GM18511 (cell line): ENCODE data around the gene PHEX.
"Not testable (repeated sequence)": the region's sequence is repeated elsewhere in the genome, so short reads cannot be mapped to it uniquely, and the experiment has no call there.

Experiments
- ATAC-seq: cut with Tn5 transposase; IDR thresholded peaks from one replicate; pipeline ENCODE4 v1.9.1; 2021; ENCODE audit warnings: mild to moderate bottlenecking, moderate library complexity; ENCODE audit not compliant: unreplicated experiment

The PHEX gene

DNA sequence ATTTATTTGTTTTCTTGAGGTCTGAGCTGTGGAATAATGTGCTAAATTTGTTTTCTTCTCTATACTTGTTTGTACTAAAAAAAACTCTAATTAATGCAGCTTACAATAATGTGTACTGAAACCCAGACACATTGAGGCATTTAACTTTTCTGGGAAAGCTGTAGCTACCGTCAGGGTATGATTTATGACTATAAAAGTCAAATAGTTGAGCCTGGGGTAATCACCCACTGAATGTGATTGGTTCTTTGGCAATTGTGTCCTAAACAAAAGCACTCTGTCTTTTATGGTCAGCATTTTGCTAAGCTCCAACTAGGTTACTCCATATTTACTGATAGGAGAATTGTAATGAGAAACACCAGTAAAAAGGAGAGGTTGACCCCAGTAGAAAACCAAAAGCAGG, 174.7 kb downstream of the PHEX start:
- no peak for ATAC-seq

DNA sequence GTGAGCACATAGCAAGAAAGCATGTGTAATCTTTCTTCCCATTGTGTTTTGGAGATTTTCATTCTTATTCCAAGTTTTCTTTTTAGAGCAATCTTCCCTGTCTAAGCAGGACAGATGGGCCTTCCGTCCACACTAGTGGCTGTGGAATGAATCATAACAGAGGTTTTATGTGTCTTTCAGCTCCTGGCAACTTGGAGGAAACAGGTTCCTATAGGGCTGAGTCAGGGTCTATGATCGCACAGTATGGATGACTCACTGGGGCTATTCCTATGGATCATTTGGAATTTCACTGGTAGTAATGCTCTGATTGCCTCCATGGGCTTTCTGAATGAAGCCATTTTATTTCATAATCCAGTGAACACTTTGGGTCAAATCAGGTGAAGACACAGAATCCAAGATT, 188.8 kb downstream of the PHEX start:
- no peak for ATAC-seq

DNA sequence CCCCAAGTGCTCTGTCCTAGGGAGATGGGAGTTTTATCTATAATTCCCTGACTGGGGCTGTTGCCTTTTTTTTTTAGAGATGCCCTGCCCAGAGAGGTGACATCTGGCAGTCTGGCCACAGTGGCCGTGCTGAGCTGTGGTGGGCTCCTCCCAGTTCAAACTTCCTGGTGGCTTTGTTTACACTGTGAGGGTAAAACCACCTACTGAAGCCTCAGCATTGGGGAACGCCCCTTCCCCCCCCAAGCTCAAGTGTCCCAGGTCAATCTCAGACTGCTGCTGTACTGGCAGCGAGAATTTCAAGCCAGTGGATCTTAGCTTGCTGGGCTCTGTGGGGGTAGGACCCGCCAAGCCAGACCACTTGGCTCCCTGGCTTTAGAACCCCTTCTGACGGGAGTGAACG, 202.3 kb downstream of the PHEX start:
- no peak for ATAC-seq

DNA sequence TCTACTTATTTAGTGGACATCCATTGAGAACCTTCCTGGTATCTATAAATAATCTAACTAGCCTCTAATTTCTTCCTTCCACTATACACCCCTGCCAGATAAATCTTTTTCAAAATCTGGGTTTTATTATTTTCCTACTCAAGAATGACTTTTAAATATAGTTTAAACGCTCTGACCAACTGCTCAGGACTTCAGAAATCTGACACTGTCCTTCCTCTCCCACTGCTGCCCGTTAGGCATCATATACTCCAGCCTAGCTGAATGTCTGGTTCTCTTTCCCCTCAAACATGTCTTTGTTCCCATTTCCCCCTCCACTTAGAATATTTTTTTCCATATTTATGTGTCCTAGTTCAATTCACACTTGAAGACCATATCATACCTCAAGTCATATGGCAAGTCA, 205.4 kb downstream of the PHEX start:
- ATAC-seq, result no peak

DNA sequence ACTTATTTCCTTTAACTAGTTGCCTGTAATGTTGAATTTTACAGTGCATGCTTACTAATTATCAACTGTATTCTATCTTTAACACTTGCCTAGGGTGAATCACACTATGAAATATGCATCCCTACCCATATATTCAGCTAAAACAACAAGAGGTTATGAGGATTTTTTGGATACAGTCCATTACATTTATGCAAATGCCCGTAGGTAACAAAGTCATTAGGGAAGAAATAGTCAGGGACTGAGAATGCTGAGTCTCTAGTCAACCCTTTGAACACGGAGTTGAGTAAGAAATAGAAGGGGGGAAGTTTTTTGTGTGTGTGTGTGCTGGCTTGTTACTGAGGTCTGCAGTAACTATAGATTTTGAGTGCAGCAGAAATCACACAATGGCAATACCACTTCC, 214.5 kb downstream of the PHEX start:
- ATAC-seq, result no peak

DNA sequence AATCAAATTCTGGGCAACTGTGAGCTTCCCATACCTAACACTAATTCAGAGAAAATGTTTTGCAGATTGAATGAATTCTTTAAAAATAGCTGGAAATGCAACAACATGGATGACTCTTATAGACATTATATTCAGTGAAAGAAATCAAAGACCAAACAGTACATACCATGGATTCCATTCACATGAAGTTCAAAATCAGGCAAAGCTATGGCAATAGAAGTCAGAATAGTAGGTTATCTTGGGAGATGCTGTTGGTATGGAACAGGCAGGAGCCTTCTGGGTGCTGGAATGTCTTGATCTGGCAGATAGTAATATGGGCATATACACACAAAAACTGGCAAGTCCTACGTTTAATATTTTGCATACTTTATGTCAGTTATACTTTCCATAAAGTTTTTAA, 215.0 kb downstream of the PHEX start:
- ATAC-seq, result no peak

DNA sequence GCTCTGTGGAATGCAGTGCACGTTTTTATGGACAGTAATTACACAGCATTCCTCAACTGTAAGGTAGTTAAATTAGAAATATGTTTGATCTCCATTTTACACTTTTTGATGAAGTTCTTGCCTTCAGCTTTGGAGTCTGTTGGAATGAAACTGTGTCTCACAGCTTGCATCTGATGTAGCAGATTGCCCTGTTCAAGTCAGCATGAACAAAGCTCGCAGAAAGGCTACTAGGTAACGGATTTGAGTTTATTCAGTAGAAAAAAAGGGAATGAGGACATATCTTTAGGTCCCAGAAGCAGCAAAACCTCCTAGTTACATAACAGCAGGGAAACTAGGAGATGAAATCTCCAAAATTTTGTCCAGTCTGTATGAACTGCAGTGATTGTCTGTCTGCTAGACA, 216.3 kb downstream of the PHEX start:
- no peak for ATAC-seq

DNA sequence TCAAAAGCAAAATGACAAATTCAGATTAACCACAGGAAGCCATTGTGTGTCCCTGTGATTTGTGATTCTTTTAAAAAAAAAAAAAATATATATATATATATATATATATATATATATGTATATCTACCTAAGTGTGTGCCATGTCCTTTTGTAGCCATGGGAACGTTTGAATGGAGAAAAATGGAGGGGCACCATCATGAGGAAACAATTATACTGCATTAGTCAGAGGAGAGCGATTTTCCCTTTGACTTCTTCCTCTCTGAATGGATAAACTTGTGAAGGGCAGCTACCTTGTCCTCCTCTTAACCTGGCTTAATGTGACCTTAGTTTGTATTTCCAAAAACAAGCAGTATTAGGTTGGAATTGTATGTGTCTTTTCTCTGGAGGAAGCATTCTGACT, 217.2 kb downstream of the PHEX start:
- ATAC-seq, result no peak

DNA sequence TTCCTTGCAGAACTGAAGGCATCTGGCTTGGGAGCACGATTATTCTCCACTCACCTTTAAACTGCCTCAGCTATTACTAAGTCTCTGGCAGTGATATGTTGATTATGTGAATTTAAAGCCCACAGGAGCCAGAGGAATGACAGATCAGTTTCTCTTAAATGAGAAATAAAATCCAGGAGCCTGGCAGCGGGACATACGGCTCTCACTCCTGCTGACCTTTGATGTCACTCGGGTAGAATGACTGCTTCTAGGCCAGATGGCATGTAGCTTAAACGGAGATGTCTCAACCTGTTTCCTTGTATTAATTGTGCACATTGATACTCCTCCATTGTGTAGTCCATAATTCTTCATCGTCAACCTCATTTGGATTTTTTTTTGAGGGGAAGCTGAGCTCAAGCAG, 236.6 kb downstream of the PHEX start:
- ATAC-seq, result no peak

DNA sequence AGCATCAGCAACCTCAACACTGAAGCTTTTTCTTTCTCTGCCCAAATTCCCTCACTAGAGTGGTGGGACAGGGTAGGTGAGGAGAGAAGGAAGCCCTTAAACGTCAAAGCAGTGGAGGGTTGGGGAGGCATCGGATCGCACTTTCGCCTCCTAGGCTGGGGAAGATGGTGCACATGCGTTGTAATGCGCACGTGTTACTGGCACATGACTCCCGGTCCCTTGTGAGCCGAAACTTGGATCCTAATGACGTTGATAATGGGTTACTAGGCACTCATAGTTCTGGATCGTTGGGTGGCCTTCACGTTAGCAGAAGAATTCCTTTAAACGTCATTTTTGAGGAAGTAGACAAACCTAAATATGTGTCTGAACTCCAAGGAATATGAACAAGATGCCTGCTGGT, 240.5 kb downstream of the PHEX start, which contains the start of gene CBLL2:
Gene CBLL2 (plus strand): TSS at position 301 of the 400 bp plus-strand sequence. CDS start 79 bp downstream, at position 380.
- ATAC-seq, result no peak

DNA sequence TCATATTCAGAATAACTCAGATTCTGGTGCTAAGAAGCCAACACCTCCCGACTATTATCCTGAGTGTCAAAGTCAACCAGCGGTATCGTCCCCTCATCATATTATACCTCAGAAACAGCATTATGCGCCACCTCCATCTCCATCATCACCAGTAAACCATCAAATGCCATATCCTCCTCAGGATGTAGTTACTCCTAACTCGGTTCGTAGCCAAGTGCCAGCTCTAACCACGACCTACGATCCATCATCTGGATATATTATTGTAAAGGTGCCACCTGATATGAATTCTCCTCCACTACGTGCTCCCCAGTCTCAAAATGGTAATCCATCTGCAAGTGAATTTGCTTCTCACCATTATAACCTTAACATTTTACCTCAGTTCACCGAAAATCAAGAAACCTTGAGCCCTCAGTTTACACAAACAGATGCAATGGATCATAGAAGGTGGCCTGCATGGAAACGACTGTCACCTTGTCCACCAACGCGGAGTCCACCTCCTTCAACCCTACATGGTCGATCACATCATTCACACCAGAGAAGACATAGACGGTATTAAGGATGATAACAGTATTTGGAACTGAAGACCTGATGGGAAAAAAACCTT, 241.7 kb downstream of the PHEX start:
- no peak for ATAC-seq

DNA sequence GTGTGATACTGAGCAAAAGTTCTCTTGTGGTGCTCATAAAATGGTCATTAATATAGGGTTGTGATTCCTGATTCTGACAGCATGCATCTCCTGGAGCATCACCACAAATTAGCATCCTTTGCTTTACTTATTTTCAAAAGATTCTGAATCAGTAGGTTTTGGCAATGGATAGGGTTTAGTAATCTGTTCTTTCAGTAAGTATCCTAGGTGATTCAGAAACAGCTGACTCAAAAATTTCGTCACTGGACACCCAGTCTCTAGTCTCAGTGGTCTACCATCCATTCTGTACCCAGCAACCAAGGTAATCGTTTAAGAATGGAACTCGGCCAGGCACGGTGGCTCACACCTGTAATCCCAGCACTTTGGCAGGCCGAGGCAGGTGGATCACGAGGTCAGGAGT, 244.7 kb downstream of the PHEX start:
- no peak for ATAC-seq

DNA sequence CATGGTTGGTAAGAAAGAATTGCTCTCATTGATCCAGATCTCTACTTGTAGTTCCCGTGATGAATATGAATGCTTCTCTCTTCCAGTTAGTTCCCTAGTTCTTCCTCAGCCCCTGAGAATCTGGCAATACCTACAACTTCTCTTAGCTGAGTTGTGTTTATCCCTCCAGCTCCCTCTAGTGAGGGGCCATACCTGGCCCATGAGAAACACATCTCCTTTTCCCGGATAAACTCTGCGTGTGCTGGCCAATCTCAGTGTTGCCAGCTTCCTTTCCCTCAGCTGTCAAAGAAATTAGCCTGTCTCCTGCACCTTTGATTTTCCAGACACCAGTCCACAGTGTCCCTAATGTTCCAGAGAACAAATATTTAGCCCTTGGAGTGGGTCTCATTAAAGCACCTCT, 246.2 kb downstream of the PHEX start:
- no peak for ATAC-seq

DNA sequence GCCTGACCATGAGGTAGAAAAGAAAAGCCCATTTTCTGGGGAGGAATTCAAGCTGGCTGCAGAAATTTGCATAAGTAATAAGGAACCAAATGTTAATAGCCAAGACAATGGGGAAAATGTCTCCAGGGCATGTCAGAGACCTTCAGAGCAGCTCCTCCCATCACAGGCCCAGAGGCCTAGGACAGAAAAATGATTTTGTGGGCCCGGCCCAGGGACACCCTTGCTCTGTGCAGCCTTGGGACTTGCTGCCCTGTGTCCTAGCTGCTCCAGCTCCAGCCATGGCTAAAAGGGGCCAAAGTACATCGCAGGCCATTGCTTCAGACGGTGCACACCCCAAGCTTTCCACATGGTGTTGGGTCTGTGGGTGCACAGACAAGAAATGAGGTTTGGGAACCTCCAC, 257.1 kb downstream of the PHEX start:
- ATAC-seq, result not testable (repeated sequence)

DNA sequence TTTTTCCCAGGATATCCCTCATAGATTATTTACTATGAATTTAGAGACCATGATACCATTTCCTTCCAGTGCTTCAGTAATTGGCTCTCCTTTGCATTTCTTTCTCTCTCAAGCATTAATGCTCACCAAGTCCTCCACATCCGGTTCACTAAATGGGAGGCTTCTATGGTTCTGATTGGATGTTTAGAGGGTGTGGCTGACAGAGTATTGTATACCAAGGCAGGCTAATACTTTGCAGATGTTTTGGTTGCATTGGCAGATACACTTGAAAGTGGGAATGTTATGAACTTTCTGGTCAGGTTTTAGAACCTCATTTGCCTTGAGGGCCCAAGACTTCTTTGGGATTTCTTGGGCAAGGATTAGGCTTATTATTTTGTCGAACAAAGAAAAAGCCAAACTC, 264.7 kb downstream of the PHEX start:
- no peak for ATAC-seq

DNA sequence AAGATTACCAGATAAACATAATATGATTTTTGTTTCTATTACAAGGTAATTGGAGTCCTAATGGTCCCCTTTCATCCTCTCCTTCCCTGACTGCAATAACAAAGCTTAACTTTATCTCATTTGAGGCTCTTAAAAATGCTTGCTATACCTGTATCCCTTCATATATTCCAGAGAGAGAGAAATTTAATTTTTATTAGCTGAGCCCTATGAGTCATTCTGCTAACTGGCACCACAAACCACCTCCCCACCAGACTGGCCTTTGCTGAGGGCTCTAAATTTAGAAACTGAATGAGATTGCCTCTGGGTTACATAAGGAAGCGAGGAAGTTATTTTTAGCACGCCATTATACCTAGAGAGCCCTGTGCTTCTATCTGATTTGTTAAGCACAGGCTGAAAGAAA, 268.0 kb downstream of the PHEX start:
- peak; percentile 91 for ATAC-seq
